Spleen (tissue), 7 donors: ENCODE results near the gene SLC27A3.

ENCODE experiments used
- POLR2A ChIP-seq, 3 donors: fragments of 450-650 bp; IDR thresholded peaks; one replicate each; pipeline ENCODE4 v1.5.1; 2017; ENCODE audit warnings: antibody characterized with exemption in 3 of 3, mild to moderate bottlenecking in 1 of 3
- TF ChIP-seq, protein P1 (sequence below), 11 experiments: fragments of 200-600 bp in 7 of 11; fragments of 450-650 bp in 4 of 11; sonication (generic) in 4 of 11; IDR thresholded peaks in 8 of 11; conservative IDR thresholded peaks in 3 of 11; 1 replicate in 7 of 11; 2 replicates in 4 of 11; pipeline versions ENCODE4 v1.4.0 to v1.8.0; 2016 to 2021; ENCODE audit warnings: antibody characterized with exemption in 11 of 11, inconsistent platforms in 4 of 11, mild to moderate bottlenecking in 1 of 11
- donor health status: DM: no; HTN: no; CAD: no; lungs with moderate emphysema.
- donor health status: DM: no; HTN: no; CAD: no.
- donor health status: DM: no; HTN: no; CAD: no.

DNA sequence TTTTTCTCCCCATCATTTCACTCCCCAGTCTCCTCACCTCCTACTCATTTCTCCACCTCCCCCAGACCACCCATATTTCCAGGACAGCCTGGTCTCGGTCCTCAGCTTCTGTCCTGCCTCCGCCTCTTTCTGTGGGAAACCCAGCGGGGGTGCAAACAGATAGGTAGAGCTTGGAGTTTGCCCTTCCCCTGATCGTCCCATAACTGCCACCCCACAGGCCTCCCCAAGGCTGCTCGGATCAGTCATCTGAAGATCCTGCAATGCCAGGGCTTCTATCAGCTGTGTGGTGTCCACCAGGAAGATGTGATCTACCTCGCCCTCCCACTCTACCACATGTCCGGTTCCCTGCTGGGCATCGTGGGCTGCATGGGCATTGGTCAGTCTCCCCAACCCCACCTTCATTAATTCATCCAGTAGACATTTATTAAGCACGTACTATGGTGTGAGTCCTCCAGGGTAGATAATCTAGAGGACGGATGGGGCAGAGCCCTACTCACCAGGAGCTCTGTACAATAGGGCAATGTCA is 1.7 kb downstream of the SLC27A3 start:
- TF ChIP-seq, protein P1, sequence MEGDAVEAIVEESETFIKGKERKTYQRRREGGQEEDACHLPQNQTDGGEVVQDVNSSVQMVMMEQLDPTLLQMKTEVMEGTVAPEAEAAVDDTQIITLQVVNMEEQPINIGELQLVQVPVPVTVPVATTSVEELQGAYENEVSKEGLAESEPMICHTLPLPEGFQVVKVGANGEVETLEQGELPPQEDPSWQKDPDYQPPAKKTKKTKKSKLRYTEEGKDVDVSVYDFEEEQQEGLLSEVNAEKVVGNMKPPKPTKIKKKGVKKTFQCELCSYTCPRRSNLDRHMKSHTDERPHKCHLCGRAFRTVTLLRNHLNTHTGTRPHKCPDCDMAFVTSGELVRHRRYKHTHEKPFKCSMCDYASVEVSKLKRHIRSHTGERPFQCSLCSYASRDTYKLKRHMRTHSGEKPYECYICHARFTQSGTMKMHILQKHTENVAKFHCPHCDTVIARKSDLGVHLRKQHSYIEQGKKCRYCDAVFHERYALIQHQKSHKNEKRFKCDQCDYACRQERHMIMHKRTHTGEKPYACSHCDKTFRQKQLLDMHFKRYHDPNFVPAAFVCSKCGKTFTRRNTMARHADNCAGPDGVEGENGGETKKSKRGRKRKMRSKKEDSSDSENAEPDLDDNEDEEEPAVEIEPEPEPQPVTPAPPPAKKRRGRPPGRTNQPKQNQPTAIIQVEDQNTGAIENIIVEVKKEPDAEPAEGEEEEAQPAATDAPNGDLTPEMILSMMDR (IDR thresholded peaks at IDR 0.05 in 8 of 11, conservative IDR thresholded peaks at IDR 0.05 in 3 of 11) = no peak
- no peak for TF ChIP-seq POLR2A (IDR thresholded peaks at IDR 0.05)
